ENCODE results near the gene UGT1A8.

DNA sequence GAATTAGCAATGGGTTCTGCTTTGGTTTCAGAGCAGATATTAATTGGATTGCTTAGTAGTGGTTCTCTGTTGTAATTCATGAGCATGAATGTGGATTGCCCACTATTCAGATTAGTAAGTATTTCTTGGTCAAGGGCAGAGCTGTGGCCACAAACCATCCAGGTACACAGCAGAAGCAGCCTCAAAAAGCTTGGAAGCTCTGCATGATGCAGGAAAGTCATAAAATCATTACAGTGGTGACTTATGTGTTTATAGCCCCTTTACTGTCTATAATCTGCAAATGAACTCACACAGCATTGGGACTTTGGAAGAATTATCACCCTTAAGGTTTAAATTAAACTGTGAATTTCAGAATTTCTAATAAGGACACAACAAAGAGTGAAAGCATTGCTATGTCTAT, 140.7 kb downstream of the UGT1A8 start:
- TF ChIP-seq ELF4 (IDR thresholded peaks at IDR 0.05) (no peak), ARNT (IDR thresholded peaks at IDR 0.05) (no peak), FOXM1 (IDR thresholded peaks at IDR 0.05; ENCODE audit: borderline replicate concordance) (no peak)
